ENCODE data around the gene URI1. TPM values are rescaled to one million over a fixed set of nuclear protein-coding genes. Genes with fewer than 3 reads are reported as not detected.

The URI1 gene
- total RNA-seq, 4 donors from 2014 or later = 65.0 to 84.4 (median 71.9) TPM

DNA sequence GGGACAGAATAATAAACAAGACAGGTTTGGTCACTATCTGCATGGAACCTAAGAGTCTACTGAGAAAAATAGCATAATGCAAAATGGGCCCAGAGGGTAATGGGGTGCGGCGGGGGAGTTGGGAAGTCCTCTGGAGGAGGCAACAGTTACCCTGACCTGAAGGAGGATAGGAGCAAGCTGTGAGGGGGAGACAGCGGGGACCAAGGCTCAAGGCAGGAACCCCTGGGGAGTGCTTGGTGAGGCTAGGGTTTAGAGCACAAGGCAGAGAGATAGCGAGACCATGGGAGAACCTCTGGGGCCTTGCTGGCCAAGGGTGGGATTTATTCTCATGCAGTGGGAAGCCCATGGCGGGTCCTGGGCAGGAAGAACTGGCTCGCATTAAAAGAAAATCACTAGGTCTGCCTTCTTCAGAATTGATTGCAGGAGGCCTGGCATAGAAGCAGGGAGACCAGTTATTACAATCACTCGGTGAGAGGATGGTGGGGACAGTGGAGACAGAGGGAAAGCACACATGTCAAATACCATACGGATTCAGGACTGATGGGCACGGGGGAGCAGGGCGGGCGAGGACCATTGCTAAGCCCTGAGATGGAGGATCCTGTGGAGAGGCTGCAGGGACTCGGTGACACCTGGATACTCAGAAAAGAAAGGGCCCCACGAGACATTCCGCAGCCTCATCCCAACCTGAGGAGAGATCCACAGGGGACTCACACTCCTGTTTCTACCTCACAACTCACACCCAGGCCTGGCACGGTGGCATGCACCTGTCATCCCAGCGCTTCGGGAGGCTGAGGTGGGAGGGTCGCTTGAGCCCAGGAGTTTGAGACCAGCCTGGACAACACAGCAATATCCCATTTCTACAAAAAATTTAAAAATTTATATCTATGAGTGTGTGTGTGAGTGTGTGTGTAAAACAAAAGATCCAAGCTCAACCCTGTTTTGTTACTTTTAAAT, 110.4 kb downstream of the URI1 start:
- peaks cover 0 to 3% of the 10 kb centered on the region in 2 donors for H3K36me3 ChIP-seq
- 90 to 95% methylated on average over 4 to 14 of the region's 18 CpGs for WGBS, 2 donors (ENCODE audit: low coverage in 1 of 2)
- H3K9me3 ChIP-seq = no peaks in the 10 kb centered on the region
- no peak for ATAC-seq
- no peak for TF ChIP-seq POLR2AphosphoS5 (IDR thresholded peaks at IDR 0.05)
- TF ChIP-seq POLR2A (IDR thresholded peaks at IDR 0.05) = no peak
- TF ChIP-seq, protein P1, sequence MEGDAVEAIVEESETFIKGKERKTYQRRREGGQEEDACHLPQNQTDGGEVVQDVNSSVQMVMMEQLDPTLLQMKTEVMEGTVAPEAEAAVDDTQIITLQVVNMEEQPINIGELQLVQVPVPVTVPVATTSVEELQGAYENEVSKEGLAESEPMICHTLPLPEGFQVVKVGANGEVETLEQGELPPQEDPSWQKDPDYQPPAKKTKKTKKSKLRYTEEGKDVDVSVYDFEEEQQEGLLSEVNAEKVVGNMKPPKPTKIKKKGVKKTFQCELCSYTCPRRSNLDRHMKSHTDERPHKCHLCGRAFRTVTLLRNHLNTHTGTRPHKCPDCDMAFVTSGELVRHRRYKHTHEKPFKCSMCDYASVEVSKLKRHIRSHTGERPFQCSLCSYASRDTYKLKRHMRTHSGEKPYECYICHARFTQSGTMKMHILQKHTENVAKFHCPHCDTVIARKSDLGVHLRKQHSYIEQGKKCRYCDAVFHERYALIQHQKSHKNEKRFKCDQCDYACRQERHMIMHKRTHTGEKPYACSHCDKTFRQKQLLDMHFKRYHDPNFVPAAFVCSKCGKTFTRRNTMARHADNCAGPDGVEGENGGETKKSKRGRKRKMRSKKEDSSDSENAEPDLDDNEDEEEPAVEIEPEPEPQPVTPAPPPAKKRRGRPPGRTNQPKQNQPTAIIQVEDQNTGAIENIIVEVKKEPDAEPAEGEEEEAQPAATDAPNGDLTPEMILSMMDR (IDR thresholded peaks at IDR 0.05) = no peak
- TF ChIP-seq EP300 (IDR thresholded peaks at IDR 0.05) = no peak
- no peak overlapping the region for H3K27ac ChIP-seq
- no peaks in the 10 kb centered on the region for H3K27me3 ChIP-seq
- H3K4me1 ChIP-seq = no peaks in the 10 kb centered on the region
- H3K4me3 ChIP-seq = no peak overlapping the region

DNA sequence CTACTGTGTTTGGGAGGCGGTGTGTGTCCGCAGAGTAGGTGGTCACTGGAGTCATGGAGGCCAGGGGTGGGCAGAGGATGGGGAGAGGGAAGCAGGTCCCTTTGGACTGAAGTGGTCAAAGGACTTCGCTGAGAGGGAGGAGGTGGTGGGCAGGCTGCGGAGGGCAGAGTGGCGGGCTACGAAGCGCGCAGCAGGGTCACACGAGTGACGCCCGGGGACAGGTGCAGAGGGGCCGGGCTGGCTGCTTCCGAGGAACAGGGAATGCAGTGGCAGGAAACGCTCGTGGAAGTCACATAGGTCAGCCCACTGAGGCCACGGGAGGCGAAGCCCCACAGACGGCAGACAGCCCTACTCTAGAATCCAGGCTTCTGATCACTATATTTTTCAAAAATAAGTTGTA, 111.5 kb downstream of the URI1 start:
- TF ChIP-seq EP300 (IDR thresholded peaks at IDR 0.05) = no peak
- no peaks in the 10 kb centered on the region for H3K36me3 ChIP-seq
- no peak for ATAC-seq
- 66 to 83% methylated on average over 6 to 15 of the region's 18 CpGs for WGBS, 2 donors (ENCODE audit: low coverage in 1 of 2)
- H3K27ac ChIP-seq = no peak overlapping the region
- H3K27me3 ChIP-seq = peaks cover 3% of the 10 kb centered on the region
- H3K4me1 ChIP-seq = no peaks in the 10 kb centered on the region
- H3K4me3 ChIP-seq = no peak overlapping the region
- H3K9me3 ChIP-seq = no peaks in the 10 kb centered on the region

DNA sequence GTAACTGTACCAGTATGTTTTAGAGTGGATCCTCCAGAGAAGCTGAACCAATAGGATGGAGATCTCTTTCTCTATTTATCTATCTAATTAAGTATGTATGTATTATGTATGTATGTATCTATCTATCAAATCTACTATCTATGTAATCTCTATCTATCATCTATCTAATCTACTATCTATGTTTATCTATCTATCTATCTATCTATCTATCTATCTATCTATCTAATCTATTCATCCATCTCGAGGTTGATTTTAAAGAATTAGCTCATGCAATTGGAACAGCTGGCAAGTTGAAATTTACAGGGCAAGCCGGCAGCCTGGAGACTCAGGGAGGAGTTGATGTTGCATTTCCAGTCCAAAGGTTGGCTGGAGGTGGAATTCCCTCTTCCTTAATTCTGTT, 112.2 kb downstream of the URI1 start:
- no peaks in the 10 kb centered on the region for H3K36me3 ChIP-seq
- H3K27me3 ChIP-seq = peaks cover 8% of the 10 kb centered on the region
- no peaks in the 10 kb centered on the region for H3K4me1 ChIP-seq
- no peak overlapping the region for H3K27ac ChIP-seq
- no peak for ATAC-seq
- TF ChIP-seq, protein P1 (IDR thresholded peaks at IDR 0.05) = no peak
- no peak for TF ChIP-seq EP300 (IDR thresholded peaks at IDR 0.05)
- TF ChIP-seq POLR2AphosphoS5 (IDR thresholded peaks at IDR 0.05) = no peak
- no peak for TF ChIP-seq POLR2A (IDR thresholded peaks at IDR 0.05)
- H3K4me3 ChIP-seq = no peak overlapping the region
- 82% methylated on average over 2 of the region's 2 CpGs; no CpG with 5 or more reads in 1 of the 2 donors for WGBS, 2 donors (ENCODE audit: low coverage in 1 of 2)
- H3K9me3 ChIP-seq = no peaks in the 10 kb centered on the region

DNA sequence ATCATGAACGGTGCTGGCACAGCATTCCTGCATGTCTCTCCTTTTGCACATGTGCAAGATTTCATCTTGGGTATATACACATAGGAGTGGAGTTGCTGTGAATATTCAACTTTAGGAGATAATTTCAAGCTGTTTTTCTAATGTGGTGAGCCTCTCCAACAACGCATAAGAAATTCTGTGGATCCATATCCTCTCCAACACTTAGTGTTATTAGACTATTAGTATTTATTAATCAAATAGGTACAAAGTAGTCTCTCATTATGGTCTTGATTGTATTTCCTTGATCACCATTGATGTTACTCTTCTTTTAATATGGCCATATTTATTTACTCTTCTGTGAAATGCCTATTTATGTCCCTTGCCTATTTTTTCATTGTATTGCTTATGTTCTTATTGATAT, 114.5 kb downstream of the URI1 start:
- Histone ChIP-seq H3K4me1 (no peaks in the 10 kb centered on the region), H3K27ac (no peak overlapping the region), H3K36me3 (no peaks in the 10 kb centered on the region), H3K9me3 (no peaks in the 10 kb centered on the region), H3K27me3 (peaks cover 16% of the 10 kb centered on the region), H3K4me3 (no peak overlapping the region)
- WGBS, 2 donors (ENCODE audit: low coverage in 1 of 2) = 83 to 94% methylated on average over 2 of the region's 2 CpGs
- TF ChIP-seq, protein P1 (IDR thresholded peaks at IDR 0.05) = no peak
- TF ChIP-seq EP300 (IDR thresholded peaks at IDR 0.05) = no peak
- no peak for TF ChIP-seq POLR2A (IDR thresholded peaks at IDR 0.05)
- no peak for TF ChIP-seq POLR2AphosphoS5 (IDR thresholded peaks at IDR 0.05)
- ATAC-seq = no peak

DNA sequence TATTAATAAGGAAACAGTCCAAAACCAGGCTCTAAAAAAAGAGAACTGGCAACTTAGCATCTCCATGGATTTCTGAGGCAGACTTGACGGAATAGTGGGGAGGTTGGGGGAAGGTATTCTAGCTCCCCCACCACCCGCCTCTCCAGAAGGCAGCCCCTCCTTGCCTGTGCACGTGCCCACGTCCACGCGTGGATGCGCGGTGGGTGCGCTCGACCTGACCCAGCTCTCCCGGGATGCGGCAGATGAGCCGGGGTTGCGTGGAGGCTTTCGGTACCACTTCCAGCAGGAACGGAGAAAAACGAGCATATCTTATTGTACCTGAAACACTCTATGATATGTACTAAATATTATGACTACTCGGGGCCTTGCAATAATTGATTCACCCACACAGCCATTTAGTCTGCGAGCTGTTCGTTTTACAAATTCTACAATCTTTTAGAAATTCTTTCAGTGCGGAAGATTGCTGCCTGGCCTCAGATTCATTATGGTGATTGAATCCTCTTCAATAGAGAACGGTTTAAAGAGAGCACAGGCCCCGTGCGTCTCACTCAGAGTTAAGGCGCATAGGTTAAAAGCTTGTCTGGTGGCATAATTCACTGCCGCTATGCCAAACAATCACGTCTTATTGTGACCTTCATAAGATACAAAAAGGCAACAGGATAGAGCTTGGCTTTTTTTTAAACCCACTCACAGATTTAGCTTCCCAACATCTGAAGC, 117.9 kb downstream of the URI1 start:
- Histone ChIP-seq H3K36me3 (no peaks in the 10 kb centered on the region), H3K4me1 (no peaks in the 10 kb centered on the region), H3K27me3 (peaks cover 43% of the 10 kb centered on the region), H3K27ac (no peak overlapping the region), H3K4me3 (no peak overlapping the region), H3K9me3 (no peaks in the 10 kb centered on the region)
- no peak for ATAC-seq
- 71% methylated on average over 12 to 26 of the region's 27 CpGs for WGBS, 2 donors (ENCODE audit: low coverage in 1 of 2)
- TF ChIP-seq, protein P1 (IDR thresholded peaks at IDR 0.05) = no peak
- TF ChIP-seq POLR2AphosphoS5 (IDR thresholded peaks at IDR 0.05) (no peak), EP300 (IDR thresholded peaks at IDR 0.05) (no peak)
